SHP77 treated with DMSO at 0.1 percent for 48 hours (cell line): Measurements from ENCODE around the gene OR52R1.
"Not testable (repeated sequence)": the region's sequence is repeated elsewhere in the genome, so short reads cannot be mapped to it uniquely, and the experiment has no call there.

Experiments used
- DNase-seq: peaks from one replicate; lab custom pipeline; 2025; lab: John Stamatoyannopoulos, UW

The OR52R1 gene

DNA sequence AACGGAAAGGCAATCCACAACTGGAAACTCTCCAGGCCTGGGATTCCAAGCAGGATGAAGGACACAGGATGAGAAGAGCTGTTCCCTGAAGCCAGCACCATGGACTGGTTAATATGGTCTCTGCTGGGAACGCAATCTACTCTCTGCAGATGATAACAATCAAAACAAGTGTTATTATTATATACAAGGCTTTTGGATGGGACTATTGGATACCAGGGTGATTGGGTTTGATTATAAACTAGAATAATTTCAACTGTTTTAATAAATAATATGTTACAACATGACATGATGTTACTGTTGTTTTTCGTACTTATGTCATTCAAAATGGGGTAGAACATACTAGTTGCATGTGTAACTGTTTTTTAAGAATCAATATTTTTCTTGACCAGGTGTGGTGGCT is at the start of gene OR52R1:
Gene OR52R1, minus strand, starts transcription at position 101 of the 400 bp plus-strand sequence. Its CDS starts 0 bp downstream, at position 101.
- no peak for DNase-seq

- DNase-seq = no peak
Observed at GRCh38 chr11:4851033-4851432, 46.9 kb upstream of the OR52R1 start.

DNA sequence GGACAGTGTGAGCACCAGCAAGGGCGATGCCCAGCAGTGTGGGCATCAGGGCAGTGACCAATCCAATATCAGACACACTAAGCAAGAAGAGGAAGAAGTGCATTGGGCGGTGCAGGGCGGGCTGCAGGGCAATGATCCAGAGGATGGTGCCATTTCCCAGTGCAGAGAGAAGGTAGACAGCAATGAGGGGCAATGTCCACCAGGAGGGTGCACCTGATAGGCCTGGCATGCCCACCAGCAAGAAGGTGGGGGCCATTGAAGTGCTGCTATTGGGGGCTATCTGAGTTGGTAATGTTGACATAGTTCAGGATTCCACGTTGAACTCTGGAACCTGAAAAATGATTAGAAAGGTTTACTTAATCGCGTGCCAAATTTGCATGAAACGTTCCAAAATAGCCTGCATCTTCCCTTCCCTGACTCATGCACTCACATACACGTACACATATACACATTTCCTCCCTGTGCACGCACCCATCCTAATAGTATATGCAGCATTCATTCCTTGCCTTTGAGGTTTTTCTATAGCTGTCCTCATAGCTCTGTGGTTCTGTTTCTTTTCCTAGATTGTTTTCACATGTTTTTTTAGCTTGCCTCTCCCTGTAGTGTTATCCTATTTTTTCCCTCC is 44.8 kb upstream of the OR52R1 start, which contains the start of gene OR51S1:
Gene OR51S1, minus strand, starts transcription at position 301 of the 625 bp plus-strand sequence. Its CDS starts 0 bp downstream, at position 301.
- DNase-seq = no peak

- no peak for DNase-seq
Observed at GRCh38 chr11:4839851-4840549, 35.8 kb upstream of the OR52R1 start.

GRCh38 chr11:4830909-4831308 is 26.7 kb upstream of the OR52R1 start:
- no peak for DNase-seq

GRCh38 chr11:4830346-4830745 is 26.2 kb upstream of the OR52R1 start:
- no peak for DNase-seq

DNA sequence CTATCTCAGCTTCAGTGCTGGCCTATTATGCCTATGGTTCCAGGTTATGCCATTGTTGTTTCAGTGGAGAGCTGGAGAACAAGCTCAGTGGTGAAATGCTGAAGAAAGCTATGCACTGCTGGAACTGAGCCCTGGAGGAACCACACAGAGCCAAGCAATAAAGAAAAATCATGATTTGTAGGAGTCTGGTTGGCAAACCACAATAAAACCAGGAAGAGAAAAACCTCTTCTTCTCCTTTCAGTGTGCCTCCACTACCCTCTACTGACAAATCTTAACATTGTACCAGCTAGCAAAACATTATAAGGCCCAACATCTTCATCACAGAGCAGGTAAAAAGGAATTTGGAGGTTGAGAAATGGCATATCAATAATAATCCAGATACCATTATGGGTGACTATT is 22.2 kb upstream of the OR52R1 start:
- no peak for DNase-seq

- no peak for DNase-seq
Observed at GRCh38 chr11:4825132-4825531, 21.0 kb upstream of the OR52R1 start.

- DNase-seq = no peak
Observed at GRCh38 chr11:4821021-4821420, 16.8 kb upstream of the OR52R1 start, which contains the start of gene OR51F2. Gene OR51F2, plus strand, starts transcription at chr11:4821321. Its CDS starts 101 bp downstream, at chr11:4821422.

GRCh38 chr11:4809246-4809645 is 5.1 kb upstream of the OR52R1 start:
- no peak for DNase-seq

GRCh38 chr11:4808476-4808875 is 4.3 kb upstream of the OR52R1 start:
- DNase-seq = no peak

- DNase-seq = not testable (repeated sequence)
Observed at GRCh38 chr11:4801316-4801715, 2.9 kb downstream of the OR52R1 start.

DNA sequence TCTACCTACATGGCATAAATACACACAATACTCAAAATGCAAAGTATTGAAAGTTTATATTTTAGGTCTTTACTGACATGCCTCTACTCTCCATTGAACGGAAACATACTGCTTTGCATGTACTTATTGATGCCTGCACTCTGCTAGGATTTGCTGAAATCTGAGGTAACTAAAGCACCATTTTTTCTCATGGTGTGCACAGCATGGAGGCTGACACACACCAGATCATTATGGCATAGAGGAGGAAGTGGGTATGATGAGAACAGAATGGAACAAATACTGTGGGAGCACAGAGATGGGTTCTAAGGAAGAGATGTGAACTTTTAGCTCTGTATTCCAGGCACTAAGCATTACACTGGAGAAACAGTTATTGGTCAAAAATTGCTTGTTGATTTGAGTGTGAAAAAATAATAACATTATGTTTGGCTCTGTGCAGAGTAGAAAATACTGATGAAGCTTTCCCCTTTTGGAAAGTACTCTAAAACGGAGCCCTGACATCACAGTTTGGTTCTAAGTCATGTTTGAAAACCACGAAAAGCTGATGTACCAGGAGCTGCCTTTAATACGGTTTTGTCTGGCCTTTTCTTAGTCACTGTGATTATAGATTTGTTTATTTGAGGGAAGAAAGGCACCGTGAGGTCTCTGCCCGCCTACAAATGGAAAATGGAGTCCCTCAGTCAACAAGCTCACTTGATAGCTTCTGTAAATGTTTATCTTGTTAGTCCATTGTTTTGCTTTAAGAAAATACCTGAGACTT is 5.6 kb downstream of the OR52R1 start:
- no peak for DNase-seq

GRCh38 chr11:4797206-4797605 is 7.0 kb downstream of the OR52R1 start:
- no peak for DNase-seq

DNA sequence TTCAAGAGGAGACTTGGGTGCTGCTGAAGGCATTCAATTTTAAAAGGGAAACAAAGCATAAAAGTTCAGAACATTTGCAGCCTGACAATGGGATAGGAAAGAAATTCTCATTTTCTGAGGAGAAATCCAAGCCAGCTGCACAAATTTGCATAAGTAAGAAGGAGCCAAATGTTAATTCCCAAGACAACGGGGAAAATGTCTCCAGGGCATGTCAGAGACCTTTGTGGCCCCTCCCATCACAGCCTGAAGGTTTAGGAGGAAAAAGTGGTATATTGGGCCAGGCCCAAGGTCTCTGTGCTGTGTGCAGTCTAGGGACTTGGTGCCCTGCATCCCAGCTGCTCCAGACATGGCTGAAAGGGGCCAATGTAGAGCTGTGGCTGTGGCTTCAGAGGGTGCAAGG is 21.7 kb downstream of the OR52R1 start:
- DNase-seq = no peak

DNA sequence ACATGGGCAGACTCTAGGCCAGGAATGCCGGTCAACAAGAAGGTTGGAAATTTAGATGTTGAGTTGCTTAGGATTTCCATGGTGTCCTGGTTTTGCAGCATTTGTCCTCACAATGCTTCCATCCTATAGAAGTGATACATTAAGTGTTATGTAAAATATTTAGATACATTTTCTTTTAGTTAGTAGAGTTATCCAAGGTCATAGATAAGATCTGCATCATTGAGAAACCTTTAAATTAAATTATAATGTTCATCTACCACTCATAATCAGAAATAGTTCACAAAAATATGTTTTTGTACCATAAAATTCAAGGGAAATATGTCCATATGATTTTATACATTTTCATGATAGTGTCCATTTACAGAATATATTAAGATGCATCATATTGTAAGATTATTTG is 34.3 kb downstream of the OR52R1 start, which contains the start of gene OR51F1:
Gene OR51F1, minus strand, starts transcription at position 101 of the 400 bp plus-strand sequence. Its CDS starts 0 bp downstream, at position 101.
- DNase-seq = no peak

GRCh38 chr11:4768094-4768493 is 36.1 kb downstream of the OR52R1 start:
- no peak for DNase-seq

GRCh38 chr11:4766420-4767043 is 37.6 kb downstream of the OR52R1 start:
- DNase-seq = no peak

- DNase-seq = no peak
Observed at GRCh38 chr11:4763096-4763495, 41.1 kb downstream of the OR52R1 start.
